H9 (cell line): Measurements from ENCODE around the gene OR51S1. TPM values are rescaled to one million over a fixed set of nuclear protein-coding genes. Genes with fewer than 3 reads are reported as not detected.
A peak's percentile ranks its signal among the peaks of the same experiment; 100 is the strongest.

Source experiments
- DNase-seq: peaks from one replicate; pipeline ENCODE4 v3.0.0-alpha.2; 2017
- H2AFZ ChIP-seq: one replicate; pipeline ENCODE4 v1.6.1; 2013; ENCODE audit warnings: mild to moderate bottlenecking, low read length, control low read depth, moderate library complexity
- H2AK5ac ChIP-seq: 2 replicates; pipeline ENCODE4 v1.6.1; 2013; ENCODE audit warnings: low read length, control low read depth, mixed read lengths; ENCODE audit not compliant: insufficient read length
- H2BK120ac ChIP-seq: one replicate; pipeline ENCODE4 v1.6.1; 2013; ENCODE audit warnings: low read depth, mild to moderate bottlenecking, low read length, control low read depth, inconsistent platforms; ENCODE audit not compliant: poor library complexity, severe bottlenecking
- H2BK12ac ChIP-seq: 2 replicates; pipeline ENCODE4 v1.6.1; 2013; ENCODE audit warnings: low read length, control low read depth, mixed read lengths, low read depth; ENCODE audit not compliant: insufficient read length
- H2BK15ac ChIP-seq: 2 replicates; pipeline ENCODE4 v1.6.1; 2013; ENCODE audit warnings: low read depth, low read length, control low read depth
- H2BK20ac ChIP-seq: one replicate; pipeline ENCODE4 v1.6.1; 2013; ENCODE audit warnings: low read depth, mild to moderate bottlenecking, low read length, control low read depth, inconsistent platforms; ENCODE audit not compliant: poor library complexity, severe bottlenecking
- H2BK5ac ChIP-seq: 2 replicates; pipeline ENCODE4 v1.6.1; 2013; ENCODE audit warnings: low read length, control low read depth, mixed read lengths; ENCODE audit not compliant: insufficient read length
- H3K14ac ChIP-seq: 2 replicates; pipeline ENCODE4 v1.6.1; 2013; ENCODE audit warnings: low read length, control low read depth; ENCODE audit not compliant: insufficient read depth
- H3K18ac ChIP-seq: 2 replicates; pipeline ENCODE4 v1.6.1; 2013; ENCODE audit warnings: low read depth, mild to moderate bottlenecking, mixed read lengths, low read length, control low read depth; ENCODE audit not compliant: insufficient read length
- H3K23ac ChIP-seq: 2 replicates; pipeline ENCODE4 v1.6.1; 2013; ENCODE audit warnings: low read length, control low read depth, mixed read lengths, low read depth; ENCODE audit not compliant: insufficient read length
- H3K23me2 ChIP-seq: 2 replicates; pipeline ENCODE4 v1.6.1; 2013; ENCODE audit warnings: low read depth, mild to moderate bottlenecking, mixed read lengths, low read length, control low read depth; ENCODE audit not compliant: insufficient read length, poor library complexity, severe bottlenecking
- H3K27ac ChIP-seq: 2 replicates; pipeline ENCODE4 v1.5.1; 2013; ENCODE audit warnings: low read length, control low read depth, mixed read lengths, low read depth; ENCODE audit not compliant: insufficient read length
- H3K27me3 ChIP-seq: 2 replicates; pipeline ENCODE4 v1.6.1; 2013; ENCODE audit warnings: low read length, control low read depth, inconsistent platforms; ENCODE audit not compliant: insufficient read depth
- H3K4ac ChIP-seq: 2 replicates; pipeline ENCODE4 v1.6.1; 2013; ENCODE audit warnings: low read depth, mild to moderate bottlenecking, control low read depth, inconsistent platforms, low read length, moderate library complexity
- H3K4me1 ChIP-seq: 2 replicates; pipeline ENCODE4 v1.6.1; 2013; ENCODE audit warnings: low read length, control low read depth, inconsistent platforms; ENCODE audit not compliant: insufficient read depth
- H3K4me2 ChIP-seq: 2 replicates; pipeline ENCODE4 v1.6.1; 2013; ENCODE audit warnings: low read length, control low read depth, mixed read lengths; ENCODE audit not compliant: insufficient read length, insufficient read depth
- H3K56ac ChIP-seq: 2 replicates; pipeline ENCODE4 v1.6.1; 2013; ENCODE audit warnings: low read depth, mild to moderate bottlenecking, mixed read lengths, low read length, control low read depth; ENCODE audit not compliant: insufficient read length
- H3K79me1 ChIP-seq: 2 replicates; pipeline ENCODE4 v1.6.1; 2013; ENCODE audit warnings: low read depth, mild to moderate bottlenecking, moderate library complexity, low read length, control low read depth, inconsistent platforms; ENCODE audit not compliant: insufficient read depth, poor library complexity, severe bottlenecking
- H3K79me2 ChIP-seq: 2 replicates; pipeline ENCODE4 v1.6.1; 2013; ENCODE audit warnings: low read length, control low read depth, inconsistent platforms; ENCODE audit not compliant: insufficient read depth
- H3K9ac ChIP-seq: 2 replicates; pipeline ENCODE4 v1.6.1; 2013; ENCODE audit warnings: low read length, control low read depth, mixed read lengths; ENCODE audit not compliant: insufficient read length; ENCODE audit errors: extremely low read depth
- H3K9me3 ChIP-seq: one replicate; pipeline ENCODE4 v1.6.1; 2013; ENCODE audit warnings: low read depth, low read length, inconsistent platforms; ENCODE audit not compliant: control insufficient read depth
- H3T11ph ChIP-seq: one replicate; pipeline ENCODE4 v1.6.1; 2013; ENCODE audit warnings: mild to moderate bottlenecking, low read length, control low read depth, inconsistent platforms
- H4K20me1 ChIP-seq: one replicate; pipeline ENCODE4 v1.6.1; 2013; ENCODE audit not compliant: control insufficient read depth, insufficient read length, insufficient read depth
- H4K5ac ChIP-seq: 2 replicates; pipeline ENCODE4 v1.6.1; 2013; ENCODE audit warnings: low read depth, mild to moderate bottlenecking, mixed read lengths, low read length, control low read depth; ENCODE audit not compliant: insufficient read length
- H4K8ac ChIP-seq: replicated peaks from 2 replicates; pipeline ENCODE4 v1.6.1; 2013; ENCODE audit warnings: low read length, control low read depth, mixed read lengths, low read depth; ENCODE audit not compliant: insufficient read length
- H4K91ac ChIP-seq: 2 replicates; pipeline ENCODE4 v1.6.1; 2013; ENCODE audit warnings: low read depth, mild to moderate bottlenecking, moderate library complexity, mixed read lengths, low read length, control low read depth; ENCODE audit not compliant: insufficient read length
- H3K27ac Mint-ChIP-seq, 3 experiments: 2 replicates in 2 of 3; 3 replicates in 1 of 3; pipeline ENCODE4 v1.8.0; 2020 to 2021; ENCODE audit warnings: mixed read lengths in 3 of 3, mild to moderate bottlenecking in 1 of 3, moderate library complexity in 1 of 3
- H3K27me3 Mint-ChIP-seq: 2 replicates; pipeline ENCODE4 v1.8.0; 2021; ENCODE audit warnings: low read depth, mild to moderate bottlenecking, moderate library complexity, mixed read lengths
- H3K36me3 Mint-ChIP-seq, 3 experiments: 2 replicates in 2 of 3; 3 replicates in 1 of 3; pipeline ENCODE4 v1.8.0; 2020 to 2021; ENCODE audit warnings: low read depth in 3 of 3, mixed read lengths in 3 of 3; ENCODE audit not compliant: insufficient read depth in 1 of 3
- H3K4me1 Mint-ChIP-seq, 2 experiments: 2 replicates each; pipeline ENCODE4 v1.8.0; 2020; ENCODE audit warnings: mixed read lengths in 2 of 2
- H3K4me3 Mint-ChIP-seq, 2 experiments: 2 replicates in 1 of 2; 3 replicates in 1 of 2; pipeline ENCODE4 v1.8.0; 2020 to 2021; ENCODE audit warnings: mild to moderate bottlenecking in 2 of 2, mixed read lengths in 2 of 2, moderate library complexity in 1 of 2
- H3K9me3 Mint-ChIP-seq, 2 experiments: 2 replicates in 1 of 2; 3 replicates in 1 of 2; pipeline ENCODE4 v1.8.0; 2020; ENCODE audit warnings: mild to moderate bottlenecking in 2 of 2, mixed read lengths in 2 of 2, moderate library complexity in 1 of 2
- CTCF ChIP-seq: fragments of 200-600 bp; sonication (generic); conservative IDR thresholded peaks from 3 replicates; pipeline ENCODE4 v1.8.0; 2021; ENCODE audit warnings: antibody characterized with exemption, mild to moderate bottlenecking
- total RNA-seq: library from RNA; stranded (reverse); gene quantifications from 2 replicates; pipeline ENCODE4 v1.2.1, GENCODE V29; 2021

The OR51S1 gene
- total RNA-seq, 1 experiment from 2014 or later = not detected

GRCh38 chr11:4826425-4826824, 22.6 kb downstream of the OR51S1 start:
- no peaks in the 10 kb centered on the region for H3K4me1 Mint-ChIP-seq
- H3K18ac ChIP-seq = no peak overlapping the region
- no peaks in the 10 kb centered on the region for H3K23me2 ChIP-seq
- H2BK5ac ChIP-seq = no peak overlapping the region
- H4K20me1 ChIP-seq = no peaks in the 10 kb centered on the region
- H3K27ac ChIP-seq = no peak overlapping the region
- H3T11ph ChIP-seq = no peak overlapping the region
- no peak overlapping the region for H2BK120ac ChIP-seq
- H4K5ac ChIP-seq = no peak overlapping the region
- no peak overlapping the region for H2BK15ac ChIP-seq
- H3K36me3 Mint-ChIP-seq = no peaks in the 10 kb centered on the region
- no peak overlapping the region for H3K27ac Mint-ChIP-seq
- H3K9me3 ChIP-seq = no peaks in the 10 kb centered on the region
- no peak overlapping the region for H3K14ac ChIP-seq
- H2AK5ac ChIP-seq = no peak overlapping the region
- no peaks in the 10 kb centered on the region; the same call in 1 of the 2 replicates for H3K27me3 Mint-ChIP-seq
- TF ChIP-seq CTCF = peak; percentile 64
- no peaks in the 10 kb centered on the region for H3K9me3 Mint-ChIP-seq
- H4K8ac ChIP-seq = no peak overlapping the region
- no peak overlapping the region for H2BK20ac ChIP-seq
- no peak overlapping the region for H3K23ac ChIP-seq
- H4K91ac ChIP-seq = no peak overlapping the region
- no peak for DNase-seq
- H3K4me1 ChIP-seq = no peaks in the 10 kb centered on the region
- H3K4me3 Mint-ChIP-seq = no peak overlapping the region
- H3K4me2 ChIP-seq = no peak overlapping the region
- no peaks in the 10 kb centered on the region for H3K79me2 ChIP-seq
- H3K56ac ChIP-seq = no peak overlapping the region
- no peaks in the 10 kb centered on the region for H3K27me3 ChIP-seq
- H2AFZ ChIP-seq = no peak overlapping the region
- no peaks in the 10 kb centered on the region for H3K79me1 ChIP-seq
- H3K4ac ChIP-seq = no peak overlapping the region
- no peak overlapping the region for H3K9ac ChIP-seq
- H2BK12ac ChIP-seq = no peak overlapping the region
